BE2C (cell line): Measurements from ENCODE around the gene GPATCH2L.

Experiments used
- DNase-seq: peaks from one replicate; pipeline ENCODE4 v3.0.0-alpha.2; 2020
- H3K27me3 ChIP-seq: fragments of 250-450 bp; sonication (Bioruptor Pico); 2 replicates; pipeline ENCODE4 v1.5.1; 2020; ENCODE audit warnings: mild to moderate bottlenecking
- H3K36me3 ChIP-seq: fragments of 250-450 bp; sonication (Bioruptor Pico); 2 replicates; pipeline ENCODE4 v1.5.1; 2020; ENCODE audit warnings: mild to moderate bottlenecking
- H3K4me1 ChIP-seq: fragments of 250-450 bp; sonication (Bioruptor Pico); 2 replicates; pipeline ENCODE4 v1.5.1; 2020
- H3K4me3 ChIP-seq: 2 replicates; pipeline ENCODE4 v1.5.1; 2011; ENCODE audit warnings: low read depth, low read length
- H3K9me3 ChIP-seq: fragments of 250-450 bp; sonication (Bioruptor Pico); 2 replicates; pipeline ENCODE4 v1.5.1; 2020
- CTCF ChIP-seq: IDR thresholded peaks from 2 replicates; pipeline ENCODE4 v1.5.1; 2012; ENCODE audit warnings: mild to moderate bottlenecking, low read depth, low read length

GPATCH2L gene

GRCh38 chr14:76163668-76164363, 12.1 kb downstream of the GPATCH2L start:
- no peaks in the 10 kb centered on the region for H3K27me3 ChIP-seq
- H3K36me3 ChIP-seq: peaks cover 31% of the 10 kb centered on the region
- no peak for TF ChIP-seq CTCF
- no peak for DNase-seq
- no peaks in the 10 kb centered on the region; the same call in 1 of the 2 replicates for H3K4me1 ChIP-seq
- H3K4me3 ChIP-seq: no peak overlapping the region
- no peaks in the 10 kb centered on the region for H3K9me3 ChIP-seq

- Histone ChIP-seq H3K4me1 (no peaks in the 10 kb centered on the region; the same call in 1 of the 2 replicates), H3K27me3 (no peaks in the 10 kb centered on the region), H3K9me3 (no peaks in the 10 kb centered on the region), H3K4me3 (no peak overlapping the region), H3K36me3 (peaks cover 27% of the 10 kb centered on the region)
- TF ChIP-seq CTCF: no peak
- no peak for DNase-seq
These were observed 16.8 kb downstream of the GPATCH2L start for GRCh38 chr14:76168531-76168930.

GRCh38 chr14:76169776-76170175, 18.1 kb downstream of the GPATCH2L start:
- DNase-seq: no peak
- Histone ChIP-seq H3K36me3 (peaks cover 24% of the 10 kb centered on the region), H3K27me3 (no peaks in the 10 kb centered on the region), H3K4me3 (no peak overlapping the region), H3K4me1 (no peaks in the 10 kb centered on the region), H3K9me3 (no peaks in the 10 kb centered on the region)
- TF ChIP-seq CTCF: no peak

- Histone ChIP-seq H3K9me3 (no peaks in the 10 kb centered on the region), H3K36me3 (peaks cover 33% of the 10 kb centered on the region), H3K27me3 (no peaks in the 10 kb centered on the region), H3K4me1 (no peaks in the 10 kb centered on the region), H3K4me3 (no peak overlapping the region)
- no peak for DNase-seq
- no peak for TF ChIP-seq CTCF
These were observed 23.3 kb downstream of the GPATCH2L start for GRCh38 chr14:76174982-76175381.

- no peak for TF ChIP-seq CTCF
- no peak for DNase-seq
- no peaks in the 10 kb centered on the region for H3K27me3 ChIP-seq
- H3K36me3 ChIP-seq: peaks cover 38% of the 10 kb centered on the region
- no peaks in the 10 kb centered on the region for H3K4me1 ChIP-seq
- H3K9me3 ChIP-seq: no peaks in the 10 kb centered on the region
- H3K4me3 ChIP-seq: no peak overlapping the region
These were observed 24.2 kb downstream of the GPATCH2L start for GRCh38 chr14:76175942-76176341.

GRCh38 chr14:76181546-76181945, 29.8 kb downstream of the GPATCH2L start:
- H3K36me3 ChIP-seq: peaks cover 31% of the 10 kb centered on the region

More at GRCh38 chr14:76181546-76181945, 29.8 kb downstream of the GPATCH2L start:
- no peaks in the 10 kb centered on the region; the same call in 1 of the 2 replicates for H3K4me1 ChIP-seq
- no peak overlapping the region for H3K4me3 ChIP-seq
- no peaks in the 10 kb centered on the region for H3K27me3 ChIP-seq
- DNase-seq: no peak
- TF ChIP-seq CTCF: peak; percentile 38
- no peaks in the 10 kb centered on the region for H3K9me3 ChIP-seq
